Upper lobe of right lung (tissue), 1 donor: Measurements from ENCODE around the gene KRT6A. TPM values are rescaled to one million over a fixed set of nuclear protein-coding genes. Genes with fewer than 3 reads are reported as not detected.
A peak's percentile ranks its signal among the peaks of the same experiment; 100 is the strongest.

ENCODE experiments used
- ATAC-seq: fragments of 200-7000 bp; cut with Tn5 transposase; one replicate; pipeline ENCODE4 v1.9.1; 2020; ENCODE audit warnings: mild to moderate bottlenecking, moderate library complexity
- DNase-seq: peaks from one replicate; pipeline ENCODE4 v3.0.0-alpha.2; 2020
- H3K27ac ChIP-seq: fragments of 200-600 bp; one replicate; pipeline ENCODE4 v1.8.0; 2022
- H3K27me3 ChIP-seq: fragments of 200-600 bp; one replicate; pipeline ENCODE4 v1.8.0; 2022; ENCODE audit warnings: mild to moderate bottlenecking
- H3K36me3 ChIP-seq: fragments of 200-600 bp; one replicate; pipeline ENCODE4 v1.8.0; 2022
- H3K4me1 ChIP-seq: fragments of 200-600 bp; one replicate; pipeline ENCODE4 v1.8.0; 2022
- H3K4me3 ChIP-seq: fragments of 200-600 bp; one replicate; pipeline ENCODE4 v1.8.0; 2022; ENCODE audit warnings: mild to moderate bottlenecking
- H3K9me3 ChIP-seq: fragments of 200-600 bp; one replicate; pipeline ENCODE4 v1.8.0; 2022
- intact Hi-C: fragments of 100-400 bp; cut with DNase I; formaldehyde crosslinking; loops from one replicate; pipeline ENCODE4 v1.11.0; 2022
- total RNA-seq: library from RNA; stranded (reverse); fragmentation: NEBNext Ultra II Directional; extraction: Animal tissue kit (Norgen Biotek cat#: 25700); gene quantifications from one replicate; pipeline ENCODE4 v1.2.1, GENCODE V29; 2021
- TF ChIP-seq, protein P1 (sequence below): fragments of 200-600 bp; IDR thresholded peaks from one replicate; pipeline ENCODE4 v1.8.0; 2022; ENCODE audit warnings: antibody characterized with exemption
- donor health status: DM: no; HTN: yes; CAD: no; lungs with severe emphysema.

KRT6A gene
- total RNA-seq, 1 donor from 2014 or later, result 3.0 TPM

DNA sequence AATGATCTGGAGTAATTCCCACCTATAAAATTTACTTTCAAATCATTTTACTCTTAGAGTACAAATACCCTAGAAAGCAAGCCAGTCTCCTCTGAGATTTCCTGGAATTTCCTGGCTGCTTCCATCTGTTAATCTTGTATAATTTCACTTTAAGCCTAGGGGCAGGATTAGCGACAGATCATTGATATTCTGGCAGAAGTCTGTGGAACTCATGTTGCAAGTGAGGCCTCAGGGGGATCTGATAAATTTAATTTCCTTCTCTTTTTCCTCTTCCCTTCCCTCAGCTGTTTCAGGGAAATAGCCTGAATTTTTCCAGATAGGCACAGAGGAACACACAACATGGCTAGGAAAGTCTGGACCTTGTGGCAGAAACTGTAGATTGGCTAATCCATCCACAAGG lies 5.9 kb upstream of the KRT6A start:
- DNase-seq (no peak), ATAC-seq (no peak)
- TF ChIP-seq, protein P1, sequence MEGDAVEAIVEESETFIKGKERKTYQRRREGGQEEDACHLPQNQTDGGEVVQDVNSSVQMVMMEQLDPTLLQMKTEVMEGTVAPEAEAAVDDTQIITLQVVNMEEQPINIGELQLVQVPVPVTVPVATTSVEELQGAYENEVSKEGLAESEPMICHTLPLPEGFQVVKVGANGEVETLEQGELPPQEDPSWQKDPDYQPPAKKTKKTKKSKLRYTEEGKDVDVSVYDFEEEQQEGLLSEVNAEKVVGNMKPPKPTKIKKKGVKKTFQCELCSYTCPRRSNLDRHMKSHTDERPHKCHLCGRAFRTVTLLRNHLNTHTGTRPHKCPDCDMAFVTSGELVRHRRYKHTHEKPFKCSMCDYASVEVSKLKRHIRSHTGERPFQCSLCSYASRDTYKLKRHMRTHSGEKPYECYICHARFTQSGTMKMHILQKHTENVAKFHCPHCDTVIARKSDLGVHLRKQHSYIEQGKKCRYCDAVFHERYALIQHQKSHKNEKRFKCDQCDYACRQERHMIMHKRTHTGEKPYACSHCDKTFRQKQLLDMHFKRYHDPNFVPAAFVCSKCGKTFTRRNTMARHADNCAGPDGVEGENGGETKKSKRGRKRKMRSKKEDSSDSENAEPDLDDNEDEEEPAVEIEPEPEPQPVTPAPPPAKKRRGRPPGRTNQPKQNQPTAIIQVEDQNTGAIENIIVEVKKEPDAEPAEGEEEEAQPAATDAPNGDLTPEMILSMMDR, result no peak
- peaks cover 19% of the 10 kb centered on the region for H3K4me1 ChIP-seq
- intact Hi-C loops, result no loop called here
- H3K36me3 ChIP-seq, result no peaks in the 10 kb centered on the region
- no peak overlapping the region for H3K27ac ChIP-seq
- H3K4me3 ChIP-seq, result no peak overlapping the region
- H3K27me3 ChIP-seq, result peaks cover 3% of the 10 kb centered on the region
- H3K9me3 ChIP-seq, result no peaks in the 10 kb centered on the region

DNA sequence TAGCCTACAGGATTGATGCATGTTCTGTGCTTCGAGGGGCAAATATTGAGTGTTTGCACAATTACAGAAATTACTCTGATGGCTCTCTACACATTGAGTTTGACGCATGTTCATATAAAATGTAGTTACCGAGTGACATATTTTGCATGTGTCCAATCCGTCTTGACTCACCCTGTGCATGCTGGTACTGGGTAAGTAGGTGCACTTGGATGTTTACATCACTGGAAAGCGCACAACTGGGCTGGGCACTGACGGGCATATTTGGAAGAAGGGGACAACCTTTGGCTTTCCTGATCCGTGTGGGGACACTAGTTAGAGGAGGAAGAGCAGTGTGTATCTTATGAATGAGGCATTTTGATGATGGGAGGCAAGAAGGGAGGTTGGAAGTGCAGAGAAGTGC lies 4.9 kb upstream of the KRT6A start:
- H3K4me1 ChIP-seq, result peaks cover 25% of the 10 kb centered on the region
- no peaks in the 10 kb centered on the region for H3K9me3 ChIP-seq
- intact Hi-C loops, result no loop called here
- ATAC-seq (no peak), DNase-seq (no peak)
- H3K36me3 ChIP-seq, result no peaks in the 10 kb centered on the region
- H3K4me3 ChIP-seq, result no peak overlapping the region
- H3K27me3 ChIP-seq, result peaks cover 3% of the 10 kb centered on the region
- H3K27ac ChIP-seq, result no peak overlapping the region
- TF ChIP-seq, protein P1, result no peak

DNA sequence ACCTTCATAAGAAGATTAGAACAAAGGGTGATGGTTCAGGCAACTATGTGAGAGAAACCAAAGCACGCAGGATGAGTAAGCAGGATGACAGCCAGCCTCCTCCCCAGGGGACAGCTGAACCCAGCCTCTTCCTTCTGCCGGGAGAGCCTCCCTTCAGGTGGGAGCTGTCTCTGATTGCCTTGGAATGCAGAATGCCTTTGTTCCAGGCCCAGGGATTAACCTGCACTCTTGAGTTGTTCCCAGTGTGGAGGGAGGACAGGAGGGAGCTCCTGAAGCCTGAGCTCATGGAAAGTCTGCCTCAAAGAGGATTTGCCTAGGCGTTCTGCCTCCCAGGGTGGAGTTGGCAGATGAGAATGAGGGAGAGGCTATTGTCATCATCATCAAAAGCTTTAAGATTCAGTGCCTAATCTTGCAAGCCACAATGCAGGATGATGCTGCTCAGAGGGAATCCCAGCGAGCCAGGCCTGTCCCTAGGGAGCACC lies 3.6 kb upstream of the KRT6A start:
- TF ChIP-seq, protein P1, result no peak
- Histone ChIP-seq H3K4me1 (peaks cover 25% of the 10 kb centered on the region), H3K4me3 (no peak overlapping the region), H3K27me3 (no peaks in the 10 kb centered on the region), H3K36me3 (no peaks in the 10 kb centered on the region), H3K27ac (no peak overlapping the region), H3K9me3 (no peaks in the 10 kb centered on the region)
- ATAC-seq (no peak), DNase-seq (no peak)
- intact Hi-C loops, result no loop called here

DNA sequence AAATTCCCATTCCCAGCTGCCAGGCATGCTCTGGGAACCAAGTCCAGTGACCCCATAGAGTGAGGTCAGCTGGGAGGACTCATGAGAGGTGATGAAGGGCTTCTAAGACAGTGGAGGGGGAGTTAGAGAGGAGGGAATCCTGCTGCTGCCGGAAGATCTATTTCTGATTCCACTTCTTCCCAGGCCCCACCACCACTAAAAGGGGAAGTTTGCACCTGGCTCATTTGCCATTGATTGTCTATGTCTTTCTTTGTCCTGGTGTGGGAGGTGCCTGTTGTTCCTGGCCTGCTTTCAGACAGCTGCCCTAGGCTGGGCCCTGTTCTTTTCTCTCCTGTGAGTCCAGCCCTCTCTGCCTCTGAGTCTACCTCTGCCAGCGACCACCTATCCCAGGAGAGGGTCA lies 3.0 kb upstream of the KRT6A start:
- ATAC-seq (no peak), DNase-seq (no peak)
- H3K27ac ChIP-seq, result no peak overlapping the region
- TF ChIP-seq, protein P1, result no peak
- H3K27me3 ChIP-seq, result no peaks in the 10 kb centered on the region
- no peak overlapping the region for H3K4me3 ChIP-seq
- intact Hi-C loops, result no loop called here
- peaks cover 25% of the 10 kb centered on the region for H3K4me1 ChIP-seq
- H3K9me3 ChIP-seq, result no peaks in the 10 kb centered on the region
- H3K36me3 ChIP-seq, result no peaks in the 10 kb centered on the region

DNA sequence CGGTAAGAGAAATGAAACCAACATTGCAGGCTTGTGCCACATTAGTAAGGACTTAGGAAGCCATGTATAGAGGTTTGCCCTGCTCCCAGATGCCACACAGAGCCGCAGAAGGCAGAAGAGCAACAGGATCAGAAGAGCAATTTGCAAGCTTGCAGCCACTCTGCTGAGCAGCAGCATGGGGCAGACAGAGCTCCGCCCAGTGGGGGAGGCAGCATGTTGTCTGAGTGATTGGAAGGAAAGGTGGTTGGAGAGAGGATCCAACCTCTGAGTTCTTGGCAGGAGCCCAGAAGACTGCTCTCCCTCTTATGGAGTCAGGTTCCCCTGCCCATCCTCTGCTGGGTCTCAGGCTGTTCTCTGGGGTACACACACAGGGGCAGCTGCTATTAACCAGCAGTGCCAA lies 2.3 kb upstream of the KRT6A start:
- Histone ChIP-seq H3K9me3 (no peaks in the 10 kb centered on the region), H3K27ac (no peak overlapping the region), H3K27me3 (no peaks in the 10 kb centered on the region), H3K36me3 (no peaks in the 10 kb centered on the region), H3K4me3 (no peak overlapping the region), H3K4me1 (peaks cover 25% of the 10 kb centered on the region)
- TF ChIP-seq, protein P1, result no peak
- no peak for DNase-seq
- intact Hi-C loops, result no loop called here
- peak; percentile 16 for ATAC-seq

DNA sequence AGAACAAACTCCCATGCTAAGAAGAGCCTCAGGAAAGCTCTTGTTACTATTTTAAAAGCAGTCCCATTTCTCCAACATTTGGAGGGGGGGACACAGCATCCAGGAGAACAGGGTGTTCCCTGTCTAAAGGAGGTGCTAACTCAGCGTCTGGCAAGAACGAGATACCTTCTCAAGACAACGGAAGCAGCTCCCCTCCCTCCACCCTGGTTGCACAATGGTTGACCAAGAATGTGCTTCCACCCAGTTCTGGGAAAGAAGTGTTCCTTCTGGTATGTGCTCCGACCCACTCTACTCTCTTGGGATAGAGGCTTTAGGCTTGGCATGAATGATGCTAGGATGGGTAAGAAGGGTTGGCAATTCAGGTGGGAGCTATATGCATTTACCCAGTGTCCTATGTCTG lies 1.5 kb upstream of the KRT6A start:
- Histone ChIP-seq H3K4me3 (no peak overlapping the region), H3K9me3 (no peaks in the 10 kb centered on the region), H3K36me3 (no peaks in the 10 kb centered on the region), H3K27me3 (no peaks in the 10 kb centered on the region), H3K27ac (no peak overlapping the region), H3K4me1 (peaks cover 25% of the 10 kb centered on the region)
- peak; percentile 90 for ATAC-seq
- TF ChIP-seq, protein P1, result no peak
- DNase-seq, result no peak
- intact Hi-C loops, result no loop called here
